GM23338 (cell line): ENCODE measurements around the gene TGFBRAP1. TPM values are rescaled to one million over a fixed set of nuclear protein-coding genes. Genes with fewer than 3 reads are reported as not detected.

Experiments used
- ATAC-seq: fragments of 200-7000 bp; cut with Tn5 transposase; 3 replicates; pipeline ENCODE4 v1.9.1; 2020
- DNase-seq: peaks from one replicate; pipeline ENCODE4 v3.0.0-alpha.2; 2015; ENCODE audit warnings: low spot score
- H2AFZ ChIP-seq: fragments of 200-600 bp; sonication (generic); 2 replicates; pipeline ENCODE4 v1.8.0; 2016; ENCODE audit warnings: antibody characterized with exemption, mild to moderate bottlenecking, moderate library complexity
- H3F3A ChIP-seq: fragments of 200-600 bp; sonication (generic); replicated peaks from 2 replicates; pipeline ENCODE4 v1.8.0; 2017; ENCODE audit warnings: antibody characterized with exemption, mixed run types, low read depth
- H3K27ac ChIP-seq: fragments of 200-600 bp; sonication (generic); 2 replicates; pipeline ENCODE4 v1.6.1; 2016; ENCODE audit warnings: low read depth
- H3K27me3 ChIP-seq: fragments of 200-600 bp; sonication (generic); 2 replicates; pipeline ENCODE4 v1.8.0; 2016; ENCODE audit warnings: mild to moderate bottlenecking, mixed run types, moderate library complexity; ENCODE audit not compliant: insufficient read depth
- H3K36me3 ChIP-seq: fragments of 200-600 bp; sonication (generic); 2 replicates; pipeline ENCODE4 v1.8.0; 2016; ENCODE audit warnings: mild to moderate bottlenecking; ENCODE audit not compliant: insufficient read depth
- H3K4me1 ChIP-seq: fragments of 200-600 bp; sonication (generic); 2 replicates; pipeline ENCODE4 v1.8.0; 2016; ENCODE audit warnings: mild to moderate bottlenecking, moderate library complexity; ENCODE audit not compliant: insufficient read depth
- H3K4me2 ChIP-seq: fragments of 200-600 bp; sonication (generic); 2 replicates; pipeline ENCODE4 v1.7.1; 2017; ENCODE audit warnings: mixed run types
- H3K4me3 ChIP-seq: fragments of 200-600 bp; sonication (generic); 2 replicates; pipeline ENCODE4 v1.6.1; 2016; ENCODE audit warnings: mixed run types
- H3K79me2 ChIP-seq: fragments of 200-600 bp; sonication (generic); replicated peaks from 2 replicates; pipeline ENCODE4 v1.8.0; 2017; ENCODE audit warnings: mild to moderate bottlenecking; ENCODE audit not compliant: insufficient read depth
- H3K9me2 ChIP-seq: fragments of 200-600 bp; sonication (generic); 2 replicates; pipeline ENCODE4 v1.8.0; 2017; ENCODE audit not compliant: insufficient read depth
- H4K20me1 ChIP-seq: fragments of 200-600 bp; sonication (generic); replicated peaks from 2 replicates; pipeline ENCODE4 v1.8.0; 2017; ENCODE audit warnings: mild to moderate bottlenecking; ENCODE audit not compliant: insufficient read depth
- H3K27ac Mint-ChIP-seq: 2 replicates; pipeline ENCODE4 v1.8.0; 2020; ENCODE audit warnings: inconsistent platforms, mild to moderate bottlenecking, moderate library complexity, mixed read lengths
- H3K27me3 Mint-ChIP-seq: 3 replicates; pipeline ENCODE4 v1.8.0; 2022; ENCODE audit warnings: low read depth, mild to moderate bottlenecking, moderate library complexity, mixed read lengths, inconsistent platforms; ENCODE audit not compliant: insufficient read depth, poor library complexity
- H3K36me3 Mint-ChIP-seq: 3 replicates; pipeline ENCODE4 v1.8.0; 2021; ENCODE audit warnings: low read depth, mild to moderate bottlenecking, inconsistent platforms, moderate library complexity, mixed read lengths
- H3K4me1 Mint-ChIP-seq: 3 replicates; pipeline ENCODE4 v1.8.0; 2020; ENCODE audit warnings: mild to moderate bottlenecking, inconsistent platforms, mixed read lengths
- H3K4me3 Mint-ChIP-seq: 3 replicates; pipeline ENCODE4 v1.8.0; 2021; ENCODE audit warnings: moderate library complexity, mild to moderate bottlenecking, inconsistent platforms, mixed read lengths
- H3K9me3 Mint-ChIP-seq: 3 replicates; pipeline ENCODE4 v1.8.0; 2020; ENCODE audit warnings: moderate library complexity, mild to moderate bottlenecking, inconsistent platforms, mixed read lengths
- CTCF ChIP-seq, 2 experiments: fragments of 200-600 bp in 1 of 2; sonication (generic) in 1 of 2; conservative IDR thresholded peaks; 2 replicates each; pipeline versions ENCODE4 v1.5.1 to v1.6.1; 2016 to 2017; ENCODE audit warnings: antibody characterized with exemption in 2 of 2, low read depth in 2 of 2, mild to moderate bottlenecking in 2 of 2, moderate library complexity in 1 of 2
- EZH2 ChIP-seq: fragments of 200-600 bp; sonication (generic); IDR thresholded peaks from one replicate; pipeline ENCODE4 v1.8.0; 2017; ENCODE audit warnings: antibody characterized with exemption, mild to moderate bottlenecking, low read depth; ENCODE audit not compliant: unreplicated experiment
- EZH2phosphoT487 ChIP-seq: fragments of 200-600 bp; sonication (generic); IDR thresholded peaks from one replicate; pipeline ENCODE4 v1.8.1; 2018; ENCODE audit warnings: antibody characterized with exemption; ENCODE audit not compliant: unreplicated experiment
- JUNB ChIP-seq: IDR thresholded peaks from one replicate; pipeline ENCODE4 v1.6.1; 2016; ENCODE audit warnings: antibody characterized with exemption; ENCODE audit not compliant: unreplicated experiment
- NANOG ChIP-seq: IDR thresholded peaks from 2 replicates; pipeline ENCODE4 v1.6.1; 2016; ENCODE audit warnings: antibody characterized with exemption, borderline replicate concordance
- POLR2AphosphoS5 ChIP-seq: IDR thresholded peaks from 2 replicates; pipeline ENCODE4 v1.6.1; 2016; ENCODE audit warnings: antibody characterized with exemption, low read depth
- STAT1 ChIP-seq: IDR thresholded peaks from one replicate; pipeline ENCODE4 v1.6.1; 2016; ENCODE audit warnings: antibody characterized with exemption; ENCODE audit not compliant: unreplicated experiment
- ZNF114 ChIP-seq: fragments of 250-450 bp; sonication (Bioruptor Pico); IDR thresholded peaks from 2 replicates; pipeline ENCODE4 v1.5.0; 2020; ENCODE audit warnings: mild to moderate bottlenecking, moderate library complexity
- ZNF331 ChIP-seq: fragments of 250-450 bp; sonication (Bioruptor Pico); IDR thresholded peaks from 2 replicates; pipeline ENCODE4 v1.5.0; 2020; ENCODE audit warnings: low read depth, mild to moderate bottlenecking, moderate library complexity
- ZNF462 ChIP-seq: fragments of 250-450 bp; sonication (Bioruptor Pico); IDR thresholded peaks from 2 replicates; pipeline ENCODE4 v1.5.0; 2020; ENCODE audit warnings: mild to moderate bottlenecking, moderate library complexity
- polyA plus RNA-seq: library from polyadenylated mRNA; unstranded; fragments of >200 nt; fragmentation: Nextera tagmentation; extraction: Ambion mirVana; gene quantifications from 2 replicates; pipeline ENCODE4 v1.2.1, GENCODE V29; 2016
- total RNA-seq: library from RNA; depleted of rRNA; stranded (reverse); fragments of >200 nt; shearing (Covaris generic); gene quantifications from 2 replicates; pipeline ENCODE4 v1.2.3, GENCODE V29; 2014

Gene TGFBRAP1
- total and polyA plus RNA-seq, 2 experiments from 2014 or later: 6.3 to 23.5 TPM

GRCh38 chr2:105377871-105378270 lies 48.3 kb upstream of the TGFBRAP1 start:
- Histone ChIP-seq H3K27me3 (no peaks in the 10 kb centered on the region), H3K9me2 (no peaks in the 10 kb centered on the region), H3K4me1 (no peaks in the 10 kb centered on the region), H3K4me2 (no peak overlapping the region), H3K79me2 (0 out of 2 replicates have a peak, but pooled peaks cover 2% of the 10 kb centered on the region), H3K27ac (no peak overlapping the region), H3F3A (no peaks in the 10 kb centered on the region), H2AFZ (no peak overlapping the region), H3K36me3 (no peaks in the 10 kb centered on the region), H3K4me3 (no peak overlapping the region), H4K20me1 (peaks cover 5% of the 10 kb centered on the region; the same call in 1 of the 2 replicates)
- no peak for ATAC-seq
- TF ChIP-seq ZNF114 (CRISPR knock-in tag) (no peak), CTCF (conservative IDR thresholded peaks at IDR 0.05; ENCODE audit: low read depth in 2 of 2) (peak in 1 of 2 experiments; percentile 51; a peak in 2 of 4 replicates)
- Mint-ChIP-seq H3K4me3 (no peak overlapping the region), H3K36me3 (peaks cover 7% of the 10 kb centered on the region; the same call in 2 of the 3 replicates), H3K9me3 (no peaks in the 10 kb centered on the region), H3K27ac (peak overlapping the region; percentile 51), H3K27me3 (no peaks in the 10 kb centered on the region), H3K4me1 (no peaks in the 10 kb centered on the region)
- no peak for DNase-seq

- no peak overlapping the region for H3K4me2 ChIP-seq
- no peaks in the 10 kb centered on the region for H3K36me3 ChIP-seq
- peaks cover 7% of the 10 kb centered on the region; the same call in 2 of the 3 replicates for H3K36me3 Mint-ChIP-seq
Measured at GRCh38 chr2:105376789-105377240, 47.3 kb upstream of the TGFBRAP1 start.

More at GRCh38 chr2:105376789-105377240, 47.3 kb upstream of the TGFBRAP1 start:
- Histone ChIP-seq H3K4me3 (no peak overlapping the region), H3K27ac (no peak overlapping the region), H3K79me2 (0 out of 2 replicates have a peak, but pooled peaks cover 2% of the 10 kb centered on the region), H3K27me3 (no peaks in the 10 kb centered on the region), H2AFZ (no peak overlapping the region), H3K9me2 (no peaks in the 10 kb centered on the region), H3F3A (no peaks in the 10 kb centered on the region), H3K4me1 (no peaks in the 10 kb centered on the region), H4K20me1 (peaks cover 2% of the 10 kb centered on the region; the same call in 1 of the 2 replicates)
- TF ChIP-seq EZH2 (no peak), EZH2phosphoT487 (no peak), JUNB (no peak), POLR2AphosphoS5 (no peak), ZNF462 (no peak), STAT1 (no peak), ZNF331 (CRISPR knock-in tag) (no peak), NANOG (no peak), CTCF (conservative IDR thresholded peaks at IDR 0.05; ENCODE audit: low read depth in 2 of 2) (no peak)
- ATAC-seq: no peak
- H3K4me3 Mint-ChIP-seq: no peak overlapping the region
- no peaks in the 10 kb centered on the region for H3K9me3 Mint-ChIP-seq
- DNase-seq: no peak
- H3K4me1 Mint-ChIP-seq: no peaks in the 10 kb centered on the region
- no peak overlapping the region for H3K27ac Mint-ChIP-seq
- no peaks in the 10 kb centered on the region for H3K27me3 Mint-ChIP-seq
